Measurements from ENCODE around the gene SLC16A3. TPM values are rescaled to one million over a fixed set of nuclear protein-coding genes. Genes with fewer than 3 reads are reported as not detected.

The SLC16A3 gene
- total and polyA plus RNA-seq, 11 donors: 6.5 to 56.0 (median 12.9) TPM

DNA sequence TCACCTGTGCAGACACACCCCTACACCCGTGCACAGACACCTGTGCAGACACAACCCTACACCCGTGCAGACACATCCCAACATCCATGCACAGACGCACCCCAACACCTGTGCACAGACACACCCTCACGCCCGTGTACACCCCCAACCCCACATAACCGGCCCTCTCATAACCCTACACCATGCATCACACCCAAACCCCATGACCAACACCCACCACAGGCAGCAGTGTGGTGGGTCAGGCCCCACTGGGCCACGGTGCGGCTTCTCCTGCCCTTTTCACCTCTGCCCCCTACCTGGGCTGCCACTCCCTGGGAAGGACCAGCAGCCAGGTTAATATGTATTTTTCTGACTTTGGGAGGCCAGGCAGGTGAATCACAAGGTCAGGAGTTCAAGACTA is 4.2 kb upstream of the SLC16A3 start:
- no peak overlapping the region for H3K27ac ChIP-seq
- H3K9me3 ChIP-seq: no peaks in the 10 kb centered on the region
- WGBS, 4 donors: 82 to 87% (median 84%) methylated on average over 8 of the region's 8 CpGs
- ATAC-seq: no peak
- TF ChIP-seq POLR2A (IDR thresholded peaks at IDR 0.05): no peak
- TF ChIP-seq, protein P1, sequence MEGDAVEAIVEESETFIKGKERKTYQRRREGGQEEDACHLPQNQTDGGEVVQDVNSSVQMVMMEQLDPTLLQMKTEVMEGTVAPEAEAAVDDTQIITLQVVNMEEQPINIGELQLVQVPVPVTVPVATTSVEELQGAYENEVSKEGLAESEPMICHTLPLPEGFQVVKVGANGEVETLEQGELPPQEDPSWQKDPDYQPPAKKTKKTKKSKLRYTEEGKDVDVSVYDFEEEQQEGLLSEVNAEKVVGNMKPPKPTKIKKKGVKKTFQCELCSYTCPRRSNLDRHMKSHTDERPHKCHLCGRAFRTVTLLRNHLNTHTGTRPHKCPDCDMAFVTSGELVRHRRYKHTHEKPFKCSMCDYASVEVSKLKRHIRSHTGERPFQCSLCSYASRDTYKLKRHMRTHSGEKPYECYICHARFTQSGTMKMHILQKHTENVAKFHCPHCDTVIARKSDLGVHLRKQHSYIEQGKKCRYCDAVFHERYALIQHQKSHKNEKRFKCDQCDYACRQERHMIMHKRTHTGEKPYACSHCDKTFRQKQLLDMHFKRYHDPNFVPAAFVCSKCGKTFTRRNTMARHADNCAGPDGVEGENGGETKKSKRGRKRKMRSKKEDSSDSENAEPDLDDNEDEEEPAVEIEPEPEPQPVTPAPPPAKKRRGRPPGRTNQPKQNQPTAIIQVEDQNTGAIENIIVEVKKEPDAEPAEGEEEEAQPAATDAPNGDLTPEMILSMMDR (IDR thresholded peaks at IDR 0.05): no peak
- H3K27me3 ChIP-seq: peaks cover 0 to 6% (median 0%) of the 10 kb centered on the region in 9 donors
- intact Hi-C loops (cut with DNase I): no loop called here
- no peak for DNase-seq
- H3K4me1 ChIP-seq: peaks cover 0 to 36% (median 14%) of the 10 kb centered on the region in 12 donors
- H3K4me3 ChIP-seq: no peak overlapping the region
- no peaks in the 10 kb centered on the region for H3K36me3 ChIP-seq

DNA sequence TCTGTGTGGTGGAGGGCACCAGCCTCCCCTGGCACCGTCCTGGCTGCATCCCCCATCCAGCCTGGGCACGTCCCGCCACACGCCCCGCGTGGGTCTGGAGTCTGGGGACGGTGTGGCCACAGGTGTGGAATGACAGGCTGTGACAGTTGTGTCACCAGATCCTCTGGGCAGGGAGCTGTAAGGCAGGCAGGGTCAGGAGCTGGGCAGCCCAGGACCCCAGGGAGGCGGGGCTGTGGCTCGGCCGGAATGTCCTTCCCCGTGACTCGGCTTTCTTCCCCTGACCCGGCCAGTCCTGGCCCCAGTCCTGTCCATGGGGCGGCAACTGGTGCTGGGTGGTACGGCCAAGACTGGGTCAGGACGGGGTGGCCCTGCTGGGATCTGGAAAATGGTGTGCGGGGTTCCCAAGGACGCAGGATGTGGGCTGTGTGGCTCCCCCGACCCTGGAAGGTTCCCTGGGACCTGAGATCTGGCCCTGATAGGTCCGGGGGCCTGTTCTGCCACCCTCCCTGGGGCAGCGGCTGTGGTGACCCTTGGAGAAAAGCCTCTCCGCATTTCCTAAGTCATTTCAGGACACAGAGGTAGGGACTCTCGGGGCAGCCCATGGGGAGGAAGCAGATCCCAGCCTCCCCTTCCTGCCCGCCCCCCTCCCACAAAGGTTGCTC is 3.3 kb upstream of the SLC16A3 start:
- Histone ChIP-seq H3K27ac (peak overlapping the region in 4 of 12 donors; percentile 20 to 45 (median 32)), H3K4me3 (no peak overlapping the region), H3K27me3 (peaks cover 0 to 6% (median 0%) of the 10 kb centered on the region in 9 donors), H3K36me3 (no peaks in the 10 kb centered on the region), H3K9me3 (no peaks in the 10 kb centered on the region), H3K4me1 (peaks cover 0 to 44% (median 22%) of the 10 kb centered on the region in 12 donors)
- ATAC-seq: peak in 2 of 4 donors; percentile 4 to 34
- intact Hi-C loops (cut with DNase I): no loop called here
- 55 to 64% (median 58%) methylated on average over 11 to 24 of the region's 24 CpGs for WGBS, 4 donors
- no peak for TF ChIP-seq POLR2A (IDR thresholded peaks at IDR 0.05)
- TF ChIP-seq, protein P1 (IDR thresholded peaks at IDR 0.05): no peak
- peak in 4 of 5 donors; percentile 12 to 63 (median 26) for DNase-seq

DNA sequence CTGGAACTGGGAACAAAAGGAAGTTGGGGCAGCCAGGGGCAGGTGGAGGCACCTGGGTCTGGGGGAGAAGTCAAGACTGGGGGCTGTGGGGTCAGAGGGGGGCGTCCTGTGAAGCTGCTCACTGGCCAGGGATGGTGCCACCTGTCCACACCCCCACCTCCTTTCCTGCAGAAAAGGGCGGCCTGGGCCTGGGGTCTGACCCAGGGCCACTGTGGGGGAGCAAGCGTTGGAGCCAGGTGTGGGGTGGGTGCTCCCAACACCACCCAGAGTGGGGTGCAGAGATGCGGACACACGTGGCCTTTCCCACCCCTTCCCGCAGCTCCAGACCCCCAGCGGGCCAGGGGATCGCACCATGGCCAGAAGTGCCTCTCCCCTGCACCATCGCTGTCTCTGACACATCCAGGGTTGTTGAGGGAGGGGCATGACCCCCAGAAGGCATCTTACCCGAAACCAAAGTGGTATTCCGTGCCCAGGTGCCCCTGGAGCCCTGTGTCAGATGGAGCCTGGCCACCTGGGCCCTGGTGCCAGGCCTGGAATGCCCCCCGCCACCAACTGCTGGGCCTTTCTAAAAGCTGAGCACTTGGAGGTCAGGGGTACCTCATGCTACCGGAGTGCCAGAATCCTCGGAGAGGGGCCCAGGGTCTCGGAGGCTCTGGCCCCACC is 2.6 kb upstream of the SLC16A3 start:
- intact Hi-C loops (cut with DNase I): no loop called here
- no peak for TF ChIP-seq POLR2A (IDR thresholded peaks at IDR 0.05)
- TF ChIP-seq, protein P1 (IDR thresholded peaks at IDR 0.05): no peak
- DNase-seq (peak in 2 of 5 donors; percentile 7 to 38), ATAC-seq (no peak)
- Histone ChIP-seq H3K4me3 (no peak overlapping the region), H3K36me3 (no peaks in the 10 kb centered on the region), H3K27ac (no peak overlapping the region), H3K4me1 (peaks cover 0 to 51% (median 26%) of the 10 kb centered on the region in 12 donors), H3K27me3 (peaks cover 0 to 6% (median 0%) of the 10 kb centered on the region in 9 donors), H3K9me3 (no peaks in the 10 kb centered on the region)
- WGBS, 4 donors: 70 to 87% (median 81%) methylated on average over 6 to 15 of the region's 15 CpGs

Measured in heart left ventricle (tissue), 16 donors.